GM18498 (cell line): Measurements from ENCODE around the gene TWIST2.

Experiments used
- ATAC-seq: cut with Tn5 transposase; IDR thresholded peaks from one replicate; pipeline ENCODE4 v1.9.1; 2021; ENCODE audit warnings: mild to moderate bottlenecking, moderate library complexity; ENCODE audit not compliant: unreplicated experiment

TWIST2 gene

GRCh38 chr2:238835726-238836301 lies 12.1 kb upstream of the TWIST2 start:
- ATAC-seq = no peak

DNA sequence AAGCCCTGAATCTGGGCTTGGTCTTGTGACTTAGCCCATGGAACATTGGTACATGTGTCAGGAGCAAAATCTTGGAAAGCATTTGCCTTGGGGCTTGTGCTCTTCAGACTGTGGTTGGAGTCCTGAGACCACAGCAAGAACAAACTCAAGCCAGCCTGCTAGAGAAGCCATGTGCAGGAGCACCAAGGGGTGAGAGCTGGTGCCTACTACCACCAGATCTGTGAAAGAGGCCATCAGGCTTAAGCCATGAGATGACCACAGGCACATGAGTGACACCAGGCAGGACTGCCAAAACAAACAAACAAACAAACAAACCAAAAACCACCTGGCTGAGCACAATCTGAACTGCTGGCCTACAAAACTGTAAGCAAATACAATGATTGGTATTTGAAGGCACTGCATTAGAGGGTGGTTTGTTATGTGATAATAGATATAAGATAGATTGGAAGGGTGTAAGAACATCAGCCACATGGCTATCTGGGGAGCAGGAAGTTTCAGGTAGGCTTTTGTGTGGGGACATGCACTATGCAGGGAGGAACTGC lies 9.0 kb upstream of the TWIST2 start:
- no peak for ATAC-seq

- ATAC-seq = no peak
Measured at GRCh38 chr2:238839428-238839827, 8.5 kb upstream of the TWIST2 start.

DNA sequence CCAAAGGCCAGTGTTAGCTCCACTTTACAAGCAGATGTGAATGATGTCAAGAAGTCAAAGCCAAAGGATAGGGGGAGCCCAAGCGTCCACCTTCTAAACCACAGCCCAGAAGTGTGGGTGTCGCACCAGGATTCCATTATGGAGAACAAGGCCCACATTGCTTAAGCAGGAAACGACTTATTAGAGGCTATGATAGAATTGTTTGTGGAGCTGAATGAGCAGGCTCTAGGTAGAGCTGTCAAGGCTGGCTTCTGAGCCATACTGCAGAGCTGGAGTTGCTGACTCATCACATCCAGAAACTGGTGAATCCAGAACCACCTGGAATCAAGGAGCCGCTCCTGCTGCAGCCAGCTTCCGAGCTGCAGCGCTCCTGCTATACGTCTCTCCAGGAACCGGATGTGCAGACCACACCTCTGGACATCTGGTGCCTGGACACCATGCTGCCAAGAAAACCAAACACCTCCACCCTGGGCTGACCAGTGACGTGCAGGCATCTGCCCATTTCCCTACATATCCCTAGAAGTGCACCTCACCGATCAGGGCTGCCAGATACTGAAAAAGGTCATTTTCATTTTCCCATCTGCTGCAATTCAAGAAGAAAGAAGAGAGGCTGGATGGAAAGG lies 6.2 kb upstream of the TWIST2 start:
- ATAC-seq = no peak

GRCh38 chr2:238843476-238843875 lies 4.4 kb upstream of the TWIST2 start:
- no peak for ATAC-seq

- no peak for ATAC-seq
Measured at GRCh38 chr2:238845583-238846377, 2.1 kb upstream of the TWIST2 start.

- no peak for ATAC-seq
Measured at GRCh38 chr2:238846378-238846627, 1.6 kb upstream of the TWIST2 start.

GRCh38 chr2:238846628-238847418 lies 1.1 kb upstream of the TWIST2 start:
- no peak for ATAC-seq

DNA sequence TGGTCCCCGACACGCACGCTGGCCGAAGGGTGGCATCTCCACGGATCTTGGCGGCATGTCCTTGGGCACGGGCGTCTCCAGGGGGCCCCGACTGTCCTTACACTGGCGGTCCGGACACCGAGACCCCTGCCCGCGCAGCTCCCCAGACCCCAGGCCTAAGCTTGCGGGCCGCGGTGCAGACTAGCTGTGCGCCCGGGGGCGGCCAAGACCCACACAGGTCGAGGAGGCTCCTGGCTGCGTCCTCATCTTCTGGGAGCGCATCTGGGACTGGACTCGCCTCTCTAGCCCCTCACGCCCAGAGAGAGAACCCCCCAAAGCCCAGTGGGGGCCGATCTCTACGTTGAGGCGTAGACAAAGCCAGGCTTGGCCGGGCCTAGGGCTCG lies 475 bp upstream of the TWIST2 start:
- no peak for ATAC-seq

GRCh38 chr2:238848691-238848975 lies 748 bp downstream of the TWIST2 start:
- no peak for ATAC-seq

GRCh38 chr2:238848976-238849853 lies 1.3 kb downstream of the TWIST2 start:
- no peak for ATAC-seq

- no peak for ATAC-seq
Measured at GRCh38 chr2:238850091-238850490, 2.2 kb downstream of the TWIST2 start.

DNA sequence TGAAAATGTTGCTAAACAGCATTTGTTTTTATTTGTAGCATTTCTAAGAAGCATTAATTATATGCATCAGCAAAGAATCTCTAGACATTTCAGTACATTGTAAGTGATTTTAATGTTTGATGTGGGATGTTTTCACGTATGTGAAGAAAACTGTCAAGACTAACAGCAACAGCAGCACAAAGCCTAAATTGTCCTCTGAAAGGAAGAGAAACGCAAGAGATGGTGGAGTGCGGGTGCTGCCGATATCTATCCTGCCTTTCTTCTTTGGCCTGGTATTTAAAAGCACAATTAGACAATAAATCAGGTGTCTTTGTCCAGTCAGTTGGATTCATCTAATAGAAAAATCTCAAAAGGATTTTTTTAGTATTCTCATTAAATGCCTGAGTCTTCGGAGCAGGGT lies 3.1 kb downstream of the TWIST2 start:
- ATAC-seq = no peak

- no peak for ATAC-seq
Measured at GRCh38 chr2:238851761-238852160, 3.9 kb downstream of the TWIST2 start.

DNA sequence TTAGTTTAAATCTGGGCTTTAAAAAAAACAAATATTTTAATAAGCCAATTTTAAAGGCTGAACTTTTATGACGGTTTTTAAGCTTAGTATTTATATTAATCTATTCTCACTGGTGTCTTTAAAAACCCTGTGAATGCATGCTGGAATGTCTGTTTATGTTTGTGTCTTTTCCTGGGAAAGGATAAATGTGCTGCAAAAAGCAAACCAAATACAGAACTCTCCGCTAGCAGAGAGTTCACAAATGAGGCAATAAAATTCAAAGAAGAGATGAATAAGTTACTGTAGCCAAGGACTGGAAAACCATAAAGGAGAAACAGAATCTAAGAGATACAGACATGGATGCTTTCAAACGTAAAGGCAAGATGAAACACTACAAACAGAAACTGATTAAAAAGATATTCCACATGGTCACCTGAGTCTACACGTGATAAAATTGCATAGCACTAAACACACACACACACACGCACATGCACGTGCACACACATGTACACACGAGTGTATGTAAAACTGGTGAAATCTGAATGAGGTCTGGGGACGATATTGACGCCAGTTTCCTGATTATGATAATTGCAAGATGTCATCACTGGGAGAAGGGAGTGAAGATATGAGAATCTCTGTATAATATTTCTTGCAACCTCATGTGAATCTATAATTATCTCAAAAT lies 4.5 kb downstream of the TWIST2 start:
- ATAC-seq = no peak

DNA sequence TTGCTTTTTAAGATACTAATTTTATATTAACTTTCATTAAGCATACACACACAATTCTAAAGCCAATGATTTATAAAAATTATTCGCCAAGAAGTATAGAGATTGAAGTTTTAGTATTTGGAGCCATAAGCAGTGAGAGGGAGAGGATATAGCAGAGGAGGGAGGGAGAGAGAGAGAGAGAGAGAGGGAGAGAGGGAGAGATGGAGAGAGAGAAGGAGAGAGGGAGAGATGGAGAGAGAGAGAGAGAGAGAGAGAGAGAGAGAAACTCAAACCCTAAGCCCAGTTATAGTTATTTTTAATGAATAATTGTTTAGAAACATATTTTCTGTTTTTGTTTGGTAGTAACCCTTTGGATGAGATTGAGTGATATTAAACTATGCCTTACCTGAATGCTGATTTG lies 5.3 kb downstream of the TWIST2 start:
- no peak for ATAC-seq

GRCh38 chr2:238853721-238854120 lies 5.8 kb downstream of the TWIST2 start:
- no peak for ATAC-seq

GRCh38 chr2:238854246-238854645 lies 6.4 kb downstream of the TWIST2 start:
- ATAC-seq = no peak

DNA sequence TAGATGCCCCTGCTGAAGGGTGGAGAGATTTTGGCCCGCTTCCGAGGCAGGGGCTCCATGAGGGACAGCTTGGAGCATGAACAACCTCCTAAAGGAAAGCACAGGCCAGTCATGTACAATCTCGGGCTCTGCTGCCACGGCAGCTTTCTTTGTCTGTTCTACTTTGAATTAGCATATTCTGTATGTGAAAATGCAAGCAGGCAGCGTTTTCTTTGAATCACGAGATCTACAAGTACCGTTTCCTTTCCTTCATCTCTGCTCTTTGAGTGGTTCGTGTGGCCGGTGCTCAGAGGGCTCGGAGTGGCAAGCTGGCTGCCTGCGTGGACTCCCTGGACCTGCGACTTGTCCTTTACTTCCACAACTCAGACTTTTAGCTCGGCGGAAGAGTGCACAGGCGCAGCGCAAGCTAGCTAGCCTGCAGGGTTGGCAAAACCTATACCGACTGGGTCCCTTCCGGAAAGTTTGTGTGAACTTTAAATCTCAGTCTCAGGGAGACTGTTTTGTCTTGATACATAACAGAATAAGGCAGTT lies 6.9 kb downstream of the TWIST2 start:
- no peak for ATAC-seq

DNA sequence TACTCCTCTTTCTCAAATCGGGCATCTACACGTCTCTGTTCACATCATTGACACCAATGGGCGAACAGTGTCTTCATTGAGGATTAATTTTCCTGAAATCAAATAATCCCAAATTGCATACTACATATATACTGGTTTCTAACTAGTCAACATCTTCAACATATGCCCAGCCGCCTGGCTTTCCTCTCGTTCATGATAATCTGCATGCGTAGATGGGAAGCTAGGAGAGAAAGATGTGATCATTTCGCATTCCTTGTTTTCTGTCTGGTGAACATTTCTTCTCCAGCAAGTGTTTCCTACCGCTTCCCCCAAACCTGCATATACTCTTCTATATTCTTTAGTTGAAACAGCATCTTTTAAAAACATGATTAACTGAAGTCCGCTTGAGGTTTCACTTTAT lies 7.4 kb downstream of the TWIST2 start:
- ATAC-seq = no peak
